HG03139 (cell line): Measurements from ENCODE around the gene WNT3A.

Experiments
- ATAC-seq: cut with Tn5 transposase; IDR thresholded peaks from one replicate; pipeline ENCODE4 v1.9.1; 2021; ENCODE audit not compliant: unreplicated experiment

WNT3A gene

GRCh38 chr1:228099331-228099732, 92.5 kb downstream of the WNT3A start:
- ATAC-seq: no peak

- ATAC-seq: no peak
These were observed 94.2 kb downstream of the WNT3A start for GRCh38 chr1:228100822-228101613.

GRCh38 chr1:228101614-228101993, 94.8 kb downstream of the WNT3A start:
- no peak for ATAC-seq

GRCh38 chr1:228101994-228102790, 95.4 kb downstream of the WNT3A start:
- ATAC-seq: peak; percentile 29

GRCh38 chr1:228102791-228103620, 96.2 kb downstream of the WNT3A start, which contains the start of gene C1orf35:
TSS of gene C1orf35 (minus strand) at chr1:228103325. CDS start at chr1:228103227, 98 bp downstream.
- peak; percentile 60 for ATAC-seq

GRCh38 chr1:228104526-228105269, 97.9 kb downstream of the WNT3A start:
- ATAC-seq: no peak

GRCh38 chr1:228105270-228105995, 98.6 kb downstream of the WNT3A start:
- no peak for ATAC-seq

- no peak for ATAC-seq
These were observed 99.4 kb downstream of the WNT3A start for GRCh38 chr1:228105996-228106799.

- no peak for ATAC-seq
These were observed 99.9 kb downstream of the WNT3A start for GRCh38 chr1:228106800-228107054.

GRCh38 chr1:228107636-228108035, 100.8 kb downstream of the WNT3A start:
- ATAC-seq: no peak

- ATAC-seq: no peak
These were observed 101.4 kb downstream of the WNT3A start for GRCh38 chr1:228108055-228108690.

- no peak for ATAC-seq
These were observed 101.9 kb downstream of the WNT3A start for GRCh38 chr1:228108742-228109072.

- peak; percentile 85 for ATAC-seq
These were observed 102.5 kb downstream of the WNT3A start, which contains the start of gene MRPL55 for GRCh38 chr1:228109073-228109961. TSS of gene MRPL55 (minus strand) at chr1:228109299. CDS start at chr1:228108260, 1,039 bp downstream.

GRCh38 chr1:228109962-228110488, 103.2 kb downstream of the WNT3A start:
- no peak for ATAC-seq

- no peak for ATAC-seq
These were observed 103.8 kb downstream of the WNT3A start for GRCh38 chr1:228110556-228110955.
